ENCODE data around the gene FBXL22. TPM values are rescaled to one million over a fixed set of nuclear protein-coding genes. Genes with fewer than 3 reads are reported as not detected.

Gene FBXL22
- total and polyA plus RNA-seq, 2 of the 8 experiments (the other 6 are each of a cell fraction or from before 2014, with no cell fraction given) = 0.09 to 0.47 TPM

GRCh38 chr15:63636518-63637061, 39.4 kb downstream of the FBXL22 start (continued):
- TF ChIP-seq CTBP2 (IDR thresholded peaks at IDR 0.05; ENCODE audit: borderline replicate concordance, insufficient read depth, insufficient read length, low read length) (no peak), KDM5A (IDR thresholded peaks at IDR 0.05; ENCODE audit: low read length) (no peak), ATF2 (IDR thresholded peaks at IDR 0.05; ENCODE audit: low read length) (no peak)

Measured in H1 (cell line).